CD4-positive, alpha-beta memory T cell (primary cell): ENCODE results near the gene ETV3. TPM values are rescaled to one million over a fixed set of nuclear protein-coding genes. Genes with fewer than 3 reads are reported as not detected.
A peak's percentile ranks its signal among the peaks of the same experiment; 100 is the strongest.

Experiments
- CTCF ChIA-PET: fragments of 350-600 bp; sonication (Branson Sonifier 250); formaldehyde crosslinking; loops from one replicate; lab custom pipeline; 2021; ENCODE audit warnings: inconsistent platforms; ENCODE audit not compliant: partially characterized antibody; lab: Charles Lee
- POLR2A ChIA-PET: fragments of 350-600 bp; sonication (Branson Sonifier 250); formaldehyde crosslinking; loops from one replicate; lab custom pipeline; 2021; ENCODE audit not compliant: partially characterized antibody; lab: Charles Lee
- DNase-seq, 5 donors: peaks; one replicate each; pipeline versions ENCODE4 v3.0.0 to v3.0.0-alpha.2; 2020 to 2022; ENCODE audit warnings: mixed read lengths in 1 of 5
- H3K27ac ChIP-seq: one replicate; pipeline ENCODE4 v1.7.0; 2013; ENCODE audit warnings: low read depth, low read length
- H3K27me3 ChIP-seq: 2 replicates; pipeline ENCODE4 v1.7.0; 2013; ENCODE audit warnings: mild to moderate bottlenecking, low read length, moderate library complexity; ENCODE audit not compliant: insufficient read depth
- H3K36me3 ChIP-seq: 2 replicates; pipeline ENCODE4 v1.7.0; 2013; ENCODE audit warnings: mild to moderate bottlenecking, low read length, moderate library complexity; ENCODE audit not compliant: insufficient read depth
- H3K4me1 ChIP-seq: 2 replicates; pipeline ENCODE4 v1.7.0; 2013; ENCODE audit warnings: mild to moderate bottlenecking, low read length, moderate library complexity; ENCODE audit not compliant: insufficient read depth
- H3K4me3 ChIP-seq, 2 donors: one replicate each; pipeline ENCODE4 v1.7.0; 2013; ENCODE audit warnings: low read length in 2 of 2, mild to moderate bottlenecking in 1 of 2
- H3K9me3 ChIP-seq, 2 donors: one replicate each; pipeline ENCODE4 v1.7.0; 2013; ENCODE audit warnings: low read length in 2 of 2, control low read depth in 1 of 2; ENCODE audit not compliant: control insufficient read depth in 1 of 2
- H3K27ac Mint-ChIP-seq, 7 donors: one replicate each; pipeline ENCODE4 v1.8.0; 2020 to 2021; ENCODE audit warnings: mixed read lengths in 7 of 7, mild to moderate bottlenecking in 6 of 7, inconsistent platforms in 3 of 7, moderate library complexity in 3 of 7
- H3K27me3 Mint-ChIP-seq, 2 donors: one replicate each; pipeline ENCODE4 v1.8.0; 2020 to 2021; ENCODE audit warnings: mixed read lengths in 2 of 2
- H3K36me3 Mint-ChIP-seq, 2 donors: one replicate each; pipeline ENCODE4 v1.8.0; 2020 to 2021; ENCODE audit warnings: mixed read lengths in 2 of 2, inconsistent platforms in 1 of 2, mild to moderate bottlenecking in 1 of 2
- H3K4me1 Mint-ChIP-seq, 4 donors: one replicate each; pipeline ENCODE4 v1.8.0; 2020 to 2021; ENCODE audit warnings: mixed read lengths in 4 of 4, mild to moderate bottlenecking in 1 of 4
- H3K4me3 Mint-ChIP-seq, 8 donors: one replicate each; pipeline ENCODE4 v1.8.0; 2020 to 2021; ENCODE audit warnings: mixed read lengths in 8 of 8, mild to moderate bottlenecking in 7 of 8, moderate library complexity in 6 of 8, inconsistent platforms in 3 of 8
- H3K9me3 Mint-ChIP-seq, 8 donors: one replicate each; pipeline ENCODE4 v1.8.0; 2020 to 2021; ENCODE audit warnings: mixed read lengths in 8 of 8, mild to moderate bottlenecking in 5 of 8, inconsistent platforms in 3 of 8, moderate library complexity in 1 of 8
- intact Hi-C: fragments of 100-400 bp; cut with micrococcal nuclease; formaldehyde crosslinking; loops from one replicate; pipeline ENCODE4 v1.15.1; 2023
- polyA plus RNA-seq, 2 donors: library from polyadenylated mRNA; unstranded; fragments of 300-500 nt; fragmentation: Illumina TruSeq; gene quantifications; one replicate each; pipeline ENCODE4 v1.2.3, GENCODE V29; 2021
- total RNA-seq, 2 experiments: library from RNA; stranded (reverse); gene quantifications; one replicate each; pipeline ENCODE4 v1.2.3, GENCODE V29; 2021

ETV3 gene
- total and polyA plus RNA-seq, 4 experiments from 2014 or later = 7.3 to 31.8 (median 20.9) TPM

DNA sequence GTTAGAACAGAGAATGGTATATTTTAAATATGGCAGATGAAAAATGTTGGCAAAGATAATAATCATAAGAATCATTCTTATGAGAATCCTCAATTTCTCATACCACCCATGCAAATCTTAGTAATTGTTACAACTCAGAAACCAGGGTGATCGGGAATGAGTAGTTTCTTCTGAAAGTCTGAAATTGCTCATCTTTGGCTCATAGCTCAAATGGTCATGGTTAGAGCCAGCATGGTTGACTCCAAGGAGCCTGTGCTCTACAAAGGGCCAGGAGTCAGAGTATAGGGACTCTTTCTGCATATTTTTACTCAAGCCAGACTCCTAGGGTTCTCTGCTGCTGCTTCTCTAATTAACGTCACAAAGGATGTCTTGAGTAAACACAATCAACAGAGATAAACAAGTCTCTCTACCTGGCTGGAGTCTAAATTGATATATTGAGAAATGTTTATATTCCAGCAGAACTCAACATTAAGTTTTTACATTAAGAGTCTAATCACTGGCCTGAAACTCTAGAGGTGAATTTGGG, 1.9 kb upstream of the ETV3 start:
- peak overlapping the region; percentile 89 to 99 (median 98) for H3K27ac Mint-ChIP-seq

DNA sequence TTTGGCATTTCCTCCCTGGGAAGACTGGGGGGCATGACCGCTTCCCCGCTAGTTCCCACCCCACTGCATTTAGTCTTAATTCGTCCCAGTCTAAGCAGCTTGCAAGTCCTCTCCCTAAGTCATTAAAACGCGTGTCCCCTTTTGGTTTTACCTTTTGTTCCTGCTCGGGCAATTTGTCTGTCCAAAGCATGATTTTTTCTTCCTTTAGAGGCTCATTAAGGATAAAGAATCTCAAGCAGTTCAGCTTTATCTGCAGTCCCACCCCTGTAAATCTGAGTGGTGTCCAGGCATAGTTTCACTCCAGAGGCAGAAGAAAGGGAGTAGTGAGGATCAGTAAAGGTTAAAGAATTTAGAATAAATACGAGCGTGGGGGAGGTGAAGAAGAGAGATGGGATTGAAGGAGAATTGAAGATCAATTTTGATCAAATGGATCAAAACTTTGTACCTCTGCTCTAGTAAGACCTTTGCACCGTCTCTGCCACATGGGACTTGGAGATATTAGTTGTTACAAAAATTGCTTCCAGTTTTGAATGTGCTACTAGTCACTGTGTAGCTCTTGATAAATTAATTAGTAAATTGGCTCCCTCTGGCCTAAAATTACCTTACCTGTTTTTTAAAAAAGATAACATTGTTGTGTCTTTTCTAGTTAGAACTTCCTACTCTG, 989 bp upstream of the ETV3 start:
- H3K27me3 Mint-ChIP-seq = no peaks in the 10 kb centered on the region
- peak overlapping the region; percentile 89 to 99 (median 98) for H3K27ac Mint-ChIP-seq
- peaks cover 18% of the 10 kb centered on the region for H3K36me3 ChIP-seq
- intact Hi-C loops = loop anchor here (5.0 kb wide), 1 partner anchor 247 kb away; the partner anchor contains the start of gene PEAR1
- CTCF ChIA-PET = interaction anchor here (0.8 to 3.7 kb wide), 4 partner anchors 12 to 52 kb away, joined by 4 to 14 read pairs (median 5); no protein-coding TSS in a partner anchor
- POLR2A ChIA-PET = interaction anchor here (1.1 to 2.1 kb wide), 3 partner anchors 12 to 22 kb away, joined by 3 to 10 read pairs (median 4); no protein-coding TSS in a partner anchor
- peaks cover 40% of the 10 kb centered on the region for H3K4me1 ChIP-seq
- H3K4me3 Mint-ChIP-seq = peak overlapping the region; percentile 84 to 96 (median 88)
- no peaks in the 10 kb centered on the region for H3K9me3 ChIP-seq
- no peaks in the 10 kb centered on the region for H3K9me3 Mint-ChIP-seq
- peak overlapping the region; percentile 92 for H3K27ac ChIP-seq
- H3K4me3 ChIP-seq = peak overlapping the region; percentile 20 to 85
- DNase-seq = no peak
- H3K4me1 Mint-ChIP-seq = peaks cover 36 to 51% (median 45%) of the 10 kb centered on the region in 4 donors
- peaks cover 17 to 29% of the 10 kb centered on the region in 2 donors for H3K36me3 Mint-ChIP-seq
- no peaks in the 10 kb centered on the region for H3K27me3 ChIP-seq

More for the DNA sequence above, 1.9 kb upstream of the ETV3 start:
- ChIA-PET CTCF (interaction anchor here (0.8 to 3.7 kb wide), 3 partner anchors 11 to 50 kb away, joined by 4 to 14 read pairs (median 4); no protein-coding TSS in a partner anchor), POLR2A (interaction anchor here (2.1 kb wide), 1 partner anchor 16 kb away, joined by 10 read pairs; no protein-coding TSS in a partner anchor)
- peaks cover 9 to 20% of the 10 kb centered on the region in 2 donors for H3K36me3 Mint-ChIP-seq
- H3K27me3 Mint-ChIP-seq = no peaks in the 10 kb centered on the region
- intact Hi-C loops = no loop called here
- Histone ChIP-seq H3K4me1 (peaks cover 31% of the 10 kb centered on the region), H3K36me3 (peaks cover 9% of the 10 kb centered on the region), H3K4me3 (no peak overlapping the region), H3K27ac (peak overlapping the region; percentile 92), H3K9me3 (no peaks in the 10 kb centered on the region), H3K27me3 (no peaks in the 10 kb centered on the region)
- H3K4me3 Mint-ChIP-seq = no peak overlapping the region
- H3K9me3 Mint-ChIP-seq = no peaks in the 10 kb centered on the region
- no peak for DNase-seq
- peaks cover 28 to 42% (median 36%) of the 10 kb centered on the region in 4 donors for H3K4me1 Mint-ChIP-seq

DNA sequence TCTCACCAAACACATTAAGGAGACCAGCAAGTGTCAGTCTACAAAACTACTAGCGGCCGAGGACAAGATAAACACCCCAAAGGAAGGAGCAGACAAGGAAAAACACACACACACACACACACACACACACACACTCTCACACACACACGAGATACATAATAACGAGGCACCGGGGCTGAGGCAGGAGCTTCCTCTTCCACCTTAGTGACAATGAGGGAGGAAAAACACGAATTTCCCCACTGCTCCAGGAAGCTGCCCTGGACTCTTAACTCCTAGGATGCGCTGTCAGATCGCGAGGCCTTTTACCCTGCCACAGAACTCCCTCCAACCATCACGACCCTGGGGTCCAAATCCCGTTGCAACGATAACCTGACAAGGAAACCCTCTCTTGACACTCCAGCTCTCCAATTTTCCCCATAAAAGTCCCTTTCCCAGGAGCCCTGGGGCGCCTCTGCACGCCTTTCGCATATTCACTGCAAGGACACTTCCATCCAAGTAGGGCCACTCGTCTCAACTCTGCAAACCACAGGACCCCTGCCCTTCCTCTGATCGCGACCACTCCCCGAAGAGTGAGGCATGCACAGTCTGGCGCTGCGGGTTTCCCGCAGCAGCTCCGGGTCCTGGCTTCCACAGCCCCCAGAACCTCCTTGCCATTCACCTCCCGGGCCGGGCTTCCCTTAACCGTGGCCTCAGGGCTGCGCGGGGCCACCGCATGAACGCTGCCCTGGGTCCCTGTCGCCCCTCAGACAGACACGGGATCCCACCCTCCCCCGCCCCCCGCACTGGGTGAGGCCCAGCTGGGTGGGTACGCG, 581 bp downstream of the ETV3 start:
- peak in 3 of 5 donors; percentile 19 to 48 (median 19) for DNase-seq

DNA sequence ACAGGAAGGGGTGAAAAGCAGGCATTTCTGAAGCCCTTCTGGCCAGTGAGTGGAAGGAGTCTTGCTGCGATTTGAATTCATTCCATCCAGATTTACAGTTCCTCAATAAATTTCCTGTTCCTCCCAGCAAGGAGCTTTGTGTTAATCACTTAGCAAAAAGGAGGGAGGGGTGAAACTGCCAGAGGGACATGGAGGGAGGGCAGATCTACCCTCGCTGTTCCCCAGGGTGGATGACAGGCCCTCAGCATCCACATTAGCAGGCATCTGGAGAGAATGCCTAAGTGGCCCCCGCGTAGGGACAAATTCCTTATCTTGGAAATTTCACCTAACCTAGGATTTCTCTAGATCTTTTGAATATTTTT, 1.2 kb downstream of the ETV3 start:
- H3K36me3 Mint-ChIP-seq = peaks cover 25 to 50% of the 10 kb centered on the region in 2 donors
- intact Hi-C loops = loop anchor here (5.0 kb wide), 1 partner anchor 245 kb away; the partner anchor contains the start of gene PEAR1
- Histone ChIP-seq H3K27me3 (no peaks in the 10 kb centered on the region), H3K4me1 (peaks cover 62% of the 10 kb centered on the region), H3K36me3 (peaks cover 18% of the 10 kb centered on the region), H3K9me3 (no peaks in the 10 kb centered on the region), H3K27ac (peak overlapping the region; percentile 92), H3K4me3 (peak overlapping the region; percentile 67 to 85)
- H3K4me3 Mint-ChIP-seq = peak overlapping the region; percentile 94 to 98 (median 96)
- peak overlapping the region; percentile 89 to 98 (median 96) for H3K27ac Mint-ChIP-seq
- peaks cover 58 to 73% (median 65%) of the 10 kb centered on the region in 4 donors for H3K4me1 Mint-ChIP-seq
- ChIA-PET POLR2A (no interaction called here), CTCF (interaction anchor here (1.8 to 3.7 kb wide), 3 partner anchors 19 to 50 kb away, joined by 6 to 14 read pairs (median 11); no protein-coding TSS in a partner anchor)
- no peaks in the 10 kb centered on the region for H3K27me3 Mint-ChIP-seq
- no peaks in the 10 kb centered on the region for H3K9me3 Mint-ChIP-seq
- DNase-seq = no peak

More for the DNA sequence above, 581 bp downstream of the ETV3 start:
- Mint-ChIP-seq H3K27me3 (no peaks in the 10 kb centered on the region), H3K27ac (peak overlapping the region; percentile 89 to 98 (median 96)), H3K36me3 (peaks cover 22 to 44% of the 10 kb centered on the region in 2 donors), H3K4me1 (peaks cover 52 to 67% (median 60%) of the 10 kb centered on the region in 4 donors), H3K4me3 (peak overlapping the region; percentile 94 to 98 (median 96)), H3K9me3 (no peaks in the 10 kb centered on the region)
- H3K36me3 ChIP-seq = peaks cover 18% of the 10 kb centered on the region
- POLR2A ChIA-PET = interaction anchor here (1.1 to 1.2 kb wide), 2 partner anchors 20 to 48 kb away, joined by 3 to 4 read pairs; no protein-coding TSS in a partner anchor
- peak overlapping the region; percentile 92 for H3K27ac ChIP-seq
- intact Hi-C loops = loop anchor here (5.0 kb wide), 1 partner anchor 245 kb away; the partner anchor contains the start of gene PEAR1
- H3K4me1 ChIP-seq = peaks cover 56% of the 10 kb centered on the region
- H3K4me3 ChIP-seq = peak overlapping the region; percentile 67 to 85
- CTCF ChIA-PET = interaction anchor here (1.8 to 3.7 kb wide), 3 partner anchors 19 to 50 kb away, joined by 6 to 14 read pairs (median 11); no protein-coding TSS in a partner anchor
- H3K9me3 ChIP-seq = no peaks in the 10 kb centered on the region
- no peaks in the 10 kb centered on the region for H3K27me3 ChIP-seq

DNA sequence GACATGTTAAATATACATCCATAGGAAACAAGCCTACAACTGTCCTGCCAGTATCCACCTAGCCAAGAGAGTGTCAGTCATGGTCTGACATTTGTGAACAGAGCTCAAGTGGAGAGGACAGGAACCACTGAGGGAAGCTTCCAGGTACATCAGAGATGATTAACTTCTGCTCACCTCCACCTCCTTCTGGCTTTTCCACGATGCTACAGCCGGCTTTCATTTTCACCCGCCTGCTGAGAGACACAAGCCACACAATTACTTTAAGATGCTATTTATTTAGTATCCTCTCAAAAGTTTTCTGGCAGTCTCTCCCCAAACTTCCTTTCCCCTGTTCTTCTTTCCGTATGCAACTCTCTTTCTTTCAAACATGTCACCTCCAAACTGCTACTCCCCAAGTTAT, 2.1 kb downstream of the ETV3 start:
- ChIA-PET POLR2A (no interaction called here), CTCF (interaction anchor here (0.7 to 2.2 kb wide), 5 partner anchors 9 to 48 kb away, joined by 3 to 12 read pairs (median 5); no protein-coding TSS in a partner anchor)
- Histone ChIP-seq H3K36me3 (peaks cover 26% of the 10 kb centered on the region), H3K27me3 (no peaks in the 10 kb centered on the region), H3K4me1 (peaks cover 69% of the 10 kb centered on the region), H3K27ac (peak overlapping the region; percentile 3), H3K9me3 (no peaks in the 10 kb centered on the region), H3K4me3 (no peak overlapping the region)
- Mint-ChIP-seq H3K36me3 (peaks cover 31 to 59% of the 10 kb centered on the region in 2 donors), H3K4me3 (peak overlapping the region; percentile 94 to 98 (median 96)), H3K27me3 (no peaks in the 10 kb centered on the region), H3K4me1 (peaks cover 61 to 82% (median 72%) of the 10 kb centered on the region in 4 donors), H3K9me3 (no peaks in the 10 kb centered on the region), H3K27ac (peak overlapping the region; percentile 89 to 98 (median 96))
- no peak for DNase-seq
- intact Hi-C loops = loop anchor here (5.0 kb wide), 1 partner anchor 244 kb away; the partner anchor contains the start of gene PEAR1

DNA sequence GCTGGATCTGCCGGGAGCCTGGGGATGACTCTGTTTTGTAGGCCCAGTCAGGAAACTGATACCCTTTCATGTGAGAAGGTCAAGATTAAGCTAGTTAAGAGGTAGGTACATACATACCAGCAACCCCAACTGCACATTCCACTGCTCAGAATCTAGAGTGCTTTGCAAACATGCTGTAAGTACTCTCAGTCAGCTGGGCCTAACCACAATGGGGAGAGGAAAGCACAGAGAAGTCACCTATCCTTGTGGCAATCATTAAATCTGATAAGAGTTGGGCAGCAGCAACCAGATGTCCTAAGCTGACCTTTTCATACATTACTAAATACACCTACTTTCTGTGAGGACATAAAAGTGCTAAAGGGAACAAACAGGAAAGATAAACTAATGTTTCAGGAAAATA, 2.5 kb downstream of the ETV3 start:
- CTCF ChIA-PET = interaction anchor here (0.7 to 2.2 kb wide), 5 partner anchors 9 to 48 kb away, joined by 3 to 12 read pairs (median 5); no protein-coding TSS in a partner anchor
- Mint-ChIP-seq H3K27ac (peak overlapping the region in 6 of 7 donors; percentile 39 to 98 (median 90)), H3K27me3 (no peaks in the 10 kb centered on the region), H3K4me1 (peaks cover 61 to 86% (median 73%) of the 10 kb centered on the region in 4 donors), H3K36me3 (peaks cover 35 to 61% of the 10 kb centered on the region in 2 donors), H3K4me3 (peak overlapping the region in 7 of 8 donors; percentile 33 to 98 (median 95)), H3K9me3 (no peaks in the 10 kb centered on the region)
- Histone ChIP-seq H3K9me3 (no peaks in the 10 kb centered on the region), H3K4me3 (no peak overlapping the region), H3K4me1 (peaks cover 74% of the 10 kb centered on the region), H3K27me3 (no peaks in the 10 kb centered on the region), H3K36me3 (peaks cover 31% of the 10 kb centered on the region), H3K27ac (peak overlapping the region; percentile 3)
- DNase-seq = no peak
- POLR2A ChIA-PET = no interaction called here
- intact Hi-C loops = loop anchor here (5.0 kb wide), 1 partner anchor 243 kb away; the partner anchor contains the start of gene PEAR1
